B cell (primary cell): Measurements from ENCODE around the gene OR52E6. TPM values are rescaled to one million over a fixed set of nuclear protein-coding genes. Genes with fewer than 3 reads are reported as not detected.

Source experiments
- ATAC-seq: fragments of 200-7000 bp; cut with Tn5 transposase; one replicate; pipeline ENCODE4 v1.10.0; 2021; ENCODE audit warnings: low read depth, mild to moderate bottlenecking, moderate number of reproducible peaks, moderate library complexity
- CTCF ChIA-PET: fragments of 350-600 bp; sonication (Branson Sonifier 250); formaldehyde crosslinking; loops from one replicate; lab custom pipeline; 2021; ENCODE audit warnings: antibody characterized with exemption, inconsistent platforms; lab: Charles Lee
- POLR2A ChIA-PET: fragments of 350-600 bp; sonication (Branson Sonifier 250); formaldehyde crosslinking; loops from one replicate; lab custom pipeline; 2021; ENCODE audit warnings: antibody characterized with exemption; lab: Charles Lee
- DNase-seq: peaks from one replicate; pipeline ENCODE4 v3.0.0; 2013
- H2AFZ ChIP-seq: 2 replicates; pipeline ENCODE4 v1.6.1; 2012; ENCODE audit warnings: mild to moderate bottlenecking, low read depth, low read length; ENCODE audit not compliant: insufficient read depth, poor library complexity, severe bottlenecking
- H3K27ac ChIP-seq, 2 donors: 1 replicate in 1 of 2; 2 replicates in 1 of 2; pipeline ENCODE4 v1.5.1; 2012 to 2013; ENCODE audit warnings: low read length in 2 of 2, mild to moderate bottlenecking in 2 of 2, moderate library complexity in 1 of 2
- H3K27me3 ChIP-seq, 4 experiments: fragments of 200-600 bp in 1 of 4; sonication (generic) in 1 of 4; replicated peaks in 1 of 4; 1 replicate in 2 of 4; 2 replicates in 2 of 4; pipeline versions ENCODE4 v1.6.1 to v1.7.0; 2013 to 2016; ENCODE audit warnings: low read length in 3 of 4, mild to moderate bottlenecking in 2 of 4, mixed read lengths in 1 of 4, moderate library complexity in 1 of 4; ENCODE audit not compliant: insufficient read depth in 4 of 4, control insufficient read depth in 3 of 4; ENCODE audit errors: control extremely low read depth in 1 of 4
- H3K36me3 ChIP-seq, 2 experiments: replicated peaks in 1 of 2; 1 replicate in 1 of 2; 2 replicates in 1 of 2; pipeline versions ENCODE4 v1.6.1 to v1.7.1; 2013; ENCODE audit warnings: low read length in 1 of 2; ENCODE audit not compliant: insufficient read depth in 2 of 2, control insufficient read depth in 1 of 2; ENCODE audit errors: control extremely low read depth in 1 of 2, extremely low read depth in 1 of 2
- H3K4me1 ChIP-seq, 2 donors: fragments of 200-600 bp in 1 of 2; sonication (generic) in 1 of 2; 1 replicate in 1 of 2; 2 replicates in 1 of 2; pipeline versions ENCODE4 v1.5.1 to v1.6.1; 2013 to 2017; ENCODE audit warnings: low read length in 2 of 2; ENCODE audit not compliant: control insufficient read depth in 2 of 2, insufficient read depth in 2 of 2
- H3K4me2 ChIP-seq: replicated peaks from 2 replicates; pipeline ENCODE3; 2012; ENCODE audit warnings: mild to moderate bottlenecking, low read depth, low read length; ENCODE audit not compliant: poor library complexity, severe bottlenecking
- H3K4me3 ChIP-seq, 5 experiments: fragments of 200-600 bp in 1 of 5; sonication (generic) in 1 of 5; 1 replicate in 3 of 5; 2 replicates in 2 of 5; pipeline versions ENCODE4 v1.5.1 to v1.7.0; 2011 to 2016; ENCODE audit warnings: low read length in 4 of 5, mild to moderate bottlenecking in 4 of 5, low read depth in 2 of 5, control low read depth in 1 of 5, moderate library complexity in 1 of 5; ENCODE audit not compliant: insufficient read depth in 1 of 5; ENCODE audit errors: control extremely low read depth in 1 of 5, extremely low read depth in 1 of 5
- H3K79me2 ChIP-seq: fragments of 200-600 bp; sonication (generic); one replicate; pipeline ENCODE4 v1.6.0; 2016; ENCODE audit warnings: low read length; ENCODE audit not compliant: control insufficient read depth, insufficient read depth
- H3K9ac ChIP-seq: fragments of 200-600 bp; sonication (generic); 2 replicates; pipeline ENCODE4 v1.6.1; 2017; ENCODE audit warnings: mild to moderate bottlenecking, low read length, moderate library complexity
- H3K9me3 ChIP-seq, 3 donors: one replicate each; pipeline versions ENCODE4 v1.6.1 to v1.7.1; 2013; ENCODE audit warnings: low read length in 2 of 3; ENCODE audit not compliant: control insufficient read depth in 2 of 3, insufficient read depth in 1 of 3; ENCODE audit errors: control extremely low read depth in 1 of 3
- H4K20me1 ChIP-seq: 2 replicates; pipeline ENCODE4 v1.6.0; 2012; ENCODE audit warnings: mild to moderate bottlenecking, low read length; ENCODE audit not compliant: insufficient read depth, control insufficient read depth, poor library complexity, severe bottlenecking
- H3K27ac Mint-ChIP-seq: one replicate; pipeline ENCODE4 v1.8.0; 2021; ENCODE audit warnings: mixed read lengths
- H3K27me3 Mint-ChIP-seq: one replicate; pipeline ENCODE4 v1.8.0; 2021; ENCODE audit warnings: mixed read lengths
- H3K4me1 Mint-ChIP-seq: one replicate; pipeline ENCODE4 v1.8.0; 2021; ENCODE audit warnings: mixed read lengths
- H3K4me3 Mint-ChIP-seq: one replicate; pipeline ENCODE4 v1.8.0; 2021; ENCODE audit warnings: mixed read lengths
- H3K9me3 Mint-ChIP-seq: one replicate; pipeline ENCODE4 v1.8.0; 2022; ENCODE audit warnings: mixed read lengths; ENCODE audit not compliant: insufficient read depth
- CTCF ChIP-seq: fragments of 200-600 bp; IDR thresholded peaks from one replicate; pipeline ENCODE4 v1.8.0; 2022; ENCODE audit warnings: antibody characterized with exemption, mild to moderate bottlenecking
- EZH2 ChIP-seq: IDR thresholded peaks from 2 replicates; pipeline ENCODE4 v1.6.1; 2012; ENCODE audit warnings: borderline replicate concordance, low read depth, mild to moderate bottlenecking, moderate library complexity, low read length; ENCODE audit not compliant: insufficient read depth, poor library complexity, severe bottlenecking
- WGBS: methylation state at CpG from one replicate; pipeline ENCODE4 v1.1.5; 2013; ENCODE audit warnings: missing lambda C conversion rate; ENCODE audit not compliant: insufficient coverage; 5-methylcytosine and 5-hydroxymethylcytosine counted together
- intact Hi-C: fragments of 100-400 bp; cut with micrococcal nuclease; formaldehyde crosslinking; loops from one replicate; pipeline ENCODE4 v1.10.0; 2022
- polyA plus RNA-seq: library from polyadenylated mRNA; depleted of rRNA; stranded (reverse); fragments of >200 nt; gene quantifications from 2 replicates; pipeline ENCODE4 v1.2.3, GENCODE V29; 2012
- total RNA-seq, 2 donors: library from RNA; stranded (reverse); fragments of 120-200 nt in 1 of 2; gene quantifications; 1 replicate in 1 of 2; 2 replicates in 1 of 2; pipeline versions ENCODE4 v1.2.3 to v1.2.4, GENCODE V29; 2013 to 2022

OR52E6 gene
- total and polyA plus RNA-seq, 2 donors (not counting 1 experiment from before 2014, with no cell fraction given): not detected

- Histone ChIP-seq H3K4me3 (no peak overlapping the region), H3K9me3 (no peaks in the 10 kb centered on the region), H3K9ac (no peak overlapping the region), H3K79me2 (no peaks in the 10 kb centered on the region), H3K36me3 (no peaks in the 10 kb centered on the region), H3K27ac (no peak overlapping the region), H3K4me2 (no peak overlapping the region), H2AFZ (no peak overlapping the region), H3K4me1 (no peaks in the 10 kb centered on the region), H3K27me3 (no peaks in the 10 kb centered on the region), H4K20me1 (no peaks in the 10 kb centered on the region)
- Mint-ChIP-seq H3K27ac (no peak overlapping the region), H3K9me3 (no peaks in the 10 kb centered on the region), H3K4me1 (no peaks in the 10 kb centered on the region), H3K27me3 (no peaks in the 10 kb centered on the region), H3K4me3 (no peak overlapping the region)
- ChIA-PET POLR2A (no interaction called here), CTCF (interaction anchor here (1.3 to 1.6 kb wide), 2 partner anchors 9 to 12 kb away, joined by 3 to 5 read pairs; partner anchors contain the start of gene OR52E5)
- intact Hi-C loops: no loop called here
- no peak for TF ChIP-seq CTCF
- TF ChIP-seq EZH2: no peak
- no peak for DNase-seq
- ATAC-seq: no peak
Observed at GRCh38 chr11:5881756-5882155, 40.1 kb upstream of the OR52E6 start.

- Histone ChIP-seq H3K27ac (no peak within 1 kb of the TSS), H3K9me3 (no peaks in the 10 kb centered on the region), H3K9ac (no peak within 1 kb of the TSS), H4K20me1 (no peaks in the 10 kb centered on the region), H3K4me1 (no peaks in the 10 kb centered on the region), H3K27me3 (no peaks in the 10 kb centered on the region), H2AFZ (no peak within 1 kb of the TSS), H3K36me3 (no peaks in the 10 kb centered on the region), H3K79me2 (no peaks in the 10 kb centered on the region), H3K4me2 (no peak within 1 kb of the TSS), H3K4me3 (no peak within 1 kb of the TSS)
- intact Hi-C loops: no loop called here
- DNase-seq (no peak), ATAC-seq (no peak)
- WGBS: 85% methylated on average over 4 of the region's 4 CpGs
- ChIA-PET CTCF (no interaction called here), POLR2A (no interaction called here)
- H3K4me1 Mint-ChIP-seq: no peaks in the 10 kb centered on the region
- no peak within 1 kb of the TSS for H3K4me3 Mint-ChIP-seq
- H3K27me3 Mint-ChIP-seq: no peaks in the 10 kb centered on the region
- H3K27ac Mint-ChIP-seq: no peak within 1 kb of the TSS
- TF ChIP-seq EZH2 (no peak), CTCF (no peak)
- H3K9me3 Mint-ChIP-seq: no peaks in the 10 kb centered on the region
Observed at GRCh38 chr11:5880329-5880728, 38.6 kb upstream of the OR52E6 start, which contains the start of gene OR52E4. OR52E4 (plus strand) TSS chr11:5880629; CDS start chr11:5884293, 3,664 bp downstream.
